Heart right ventricle (tissue), 16 donors: ENCODE results near the gene NEBL. TPM values are rescaled to one million over a fixed set of nuclear protein-coding genes. Genes with fewer than 3 reads are reported as not detected.

ENCODE experiments used
- ATAC-seq, 8 donors: fragments of 200-7000 bp; cut with Tn5 transposase; one replicate each; pipeline ENCODE4 v1.9.1; 2020; ENCODE audit warnings: mild to moderate bottlenecking in 8 of 8, moderate library complexity in 8 of 8, moderate number of reproducible peaks in 1 of 8
- DNase-seq, 2 donors: peaks; one replicate each; pipeline ENCODE4 v3.0.0-alpha.2; 2020
- H3K27ac ChIP-seq, 10 donors: fragments of 200-600 bp; sonication (generic) in 2 of 10; one replicate each; pipeline versions ENCODE4 v1.5.0 to v1.8.0; 2020 to 2022; ENCODE audit warnings: mild to moderate bottlenecking in 3 of 10
- H3K27me3 ChIP-seq, 7 donors: fragments of 200-600 bp; one replicate each; pipeline ENCODE4 v1.8.0; 2021 to 2022; ENCODE audit warnings: mild to moderate bottlenecking in 2 of 7
- H3K36me3 ChIP-seq, 9 donors: fragments of 200-600 bp; sonication (generic) in 1 of 9; one replicate each; pipeline versions ENCODE4 v1.5.0 to v1.8.0; 2020 to 2022; ENCODE audit warnings: mild to moderate bottlenecking in 2 of 9
- H3K4me1 ChIP-seq, 9 donors: fragments of 200-600 bp; sonication (generic) in 1 of 9; one replicate each; pipeline versions ENCODE4 v1.5.0 to v1.8.0; 2020 to 2022; ENCODE audit warnings: mild to moderate bottlenecking in 4 of 9
- H3K4me3 ChIP-seq, 10 donors: fragments of 200-600 bp; sonication (generic) in 2 of 10; one replicate each; pipeline versions ENCODE4 v1.5.0 to v1.8.0; 2020 to 2022; ENCODE audit warnings: mild to moderate bottlenecking in 7 of 10, moderate library complexity in 2 of 10
- H3K9me3 ChIP-seq, 11 donors: fragments of 200-600 bp in 10 of 11; sonication (generic) in 2 of 11; one replicate each; pipeline versions ENCODE4 v1.5.0 to v1.8.0; 2013 to 2022; ENCODE audit warnings: mild to moderate bottlenecking in 2 of 11, control low read depth in 1 of 11, moderate library complexity in 1 of 11
- WGBS, 2 donors: extraction: QIAGEN DNeasy Blood & Tissue Kit; methylation state at CpG; one replicate each; pipeline ENCODE4 v1.1.7; 2013; ENCODE audit warnings: inconsistent platforms in 1 of 2; 5-methylcytosine and 5-hydroxymethylcytosine counted together
- intact Hi-C, 10 donors: fragments of 100-400 bp; cut with DNase I; formaldehyde crosslinking; loops; one replicate each; pipeline versions ENCODE4 v1.11.1 to v1.14.2; 2022
- polyA plus RNA-seq, 2 donors: library from polyadenylated mRNA; stranded (reverse); fragments of 200-250 nt; gene quantifications; one replicate each; pipeline ENCODE4 v1.2.3, GENCODE V29; 2013
- total RNA-seq, 10 donors: library from RNA; stranded (reverse); fragmentation: NEBNext Ultra II Directional in 3 of 10; extraction: Animal tissue kit (Norgen Biotek cat#: 25700) in 3 of 10; gene quantifications; one replicate each; pipeline versions ENCODE4 v1.2.1 to v1.2.4, GENCODE V29; 2021 to 2023
- TF ChIP-seq, protein P1 (sequence below), 9 donors: fragments of 200-600 bp; sonication (generic) in 2 of 9; IDR thresholded peaks; one replicate each; pipeline versions ENCODE4 v1.5.0 to v1.8.0; 2021 to 2022; ENCODE audit warnings: antibody characterized with exemption in 9 of 9, mild to moderate bottlenecking in 5 of 9, moderate library complexity in 1 of 9
- donor health status: Arrhythmogenic right ventricular cardiomyopathy.
- donor health status: ischemic (EF 13 %, LVEDD 7.1; RV severe dilation, severe dysfunction).
- donor health status: healthy with polysubstance abuse.
- donor health status: DM: no; HTN: yes; CAD: no.
- donor health status: DM: no; HTN: no; CAD: no.
- donor health status: ischemic (EF 25% LVEDD 6.9; RV normal size, moderate dysfunction).
- donor health status: ischemic (EF 25% LVEDD 5.7; RV mildly dilated, moderate dysfunction).
- donor health status: healthy.
- donor health status: DM: yes; HTN: yes; CAD: no.
- donor health status: Ischemic cardiomyopathy.
- donor health status: ischemic (EF 35%, LVEDD 5.7; RV mildly dilated, moderate dysfunction).
- donor health status: nonischemic (EF 11% LVEDD 7.7; RV severe dilation, severe dysfunction).
- donor health status: DM: yes; HTN: yes; CAD: no.
- donor health status: PGD.
- donor health status: ischemic (EF 29% LVEDD 5.4; RV normal size, mild dysfunction).
- donor health status: nonischemic (EF 23%, LVEDD 6.1; RV moderate dilation, normal function).

The NEBL gene
- total and polyA plus RNA-seq, 12 donors, result 113 to 899 (median 722) TPM

GRCh38 chr10:20888620-20889330, 8.3 kb downstream of the NEBL start:
- Histone ChIP-seq H3K36me3 (peaks cover 0 to 44% (median 0%) of the 10 kb centered on the region in 9 donors), H3K4me1 (peaks cover 0 to 49% (median 5%) of the 10 kb centered on the region in 9 donors), H3K9me3 (no peaks in the 10 kb centered on the region), H3K27me3 (no peaks in the 10 kb centered on the region), H3K4me3 (peak overlapping the region in 7 of 10 donors; percentile 6 to 59 (median 53)), H3K27ac (peak overlapping the region; percentile 14 to 95 (median 46))
- DNase-seq, result no peak
- TF ChIP-seq, protein P1, sequence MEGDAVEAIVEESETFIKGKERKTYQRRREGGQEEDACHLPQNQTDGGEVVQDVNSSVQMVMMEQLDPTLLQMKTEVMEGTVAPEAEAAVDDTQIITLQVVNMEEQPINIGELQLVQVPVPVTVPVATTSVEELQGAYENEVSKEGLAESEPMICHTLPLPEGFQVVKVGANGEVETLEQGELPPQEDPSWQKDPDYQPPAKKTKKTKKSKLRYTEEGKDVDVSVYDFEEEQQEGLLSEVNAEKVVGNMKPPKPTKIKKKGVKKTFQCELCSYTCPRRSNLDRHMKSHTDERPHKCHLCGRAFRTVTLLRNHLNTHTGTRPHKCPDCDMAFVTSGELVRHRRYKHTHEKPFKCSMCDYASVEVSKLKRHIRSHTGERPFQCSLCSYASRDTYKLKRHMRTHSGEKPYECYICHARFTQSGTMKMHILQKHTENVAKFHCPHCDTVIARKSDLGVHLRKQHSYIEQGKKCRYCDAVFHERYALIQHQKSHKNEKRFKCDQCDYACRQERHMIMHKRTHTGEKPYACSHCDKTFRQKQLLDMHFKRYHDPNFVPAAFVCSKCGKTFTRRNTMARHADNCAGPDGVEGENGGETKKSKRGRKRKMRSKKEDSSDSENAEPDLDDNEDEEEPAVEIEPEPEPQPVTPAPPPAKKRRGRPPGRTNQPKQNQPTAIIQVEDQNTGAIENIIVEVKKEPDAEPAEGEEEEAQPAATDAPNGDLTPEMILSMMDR (IDR thresholded peaks at IDR 0.05), result peak in 2 of 9 donors; percentile 8 to 9
- ATAC-seq, result no peak
- WGBS, 2 donors, result 18 to 30% methylated on average over 7 of the region's 7 CpGs
- intact Hi-C loops, result no loop called here

DNA sequence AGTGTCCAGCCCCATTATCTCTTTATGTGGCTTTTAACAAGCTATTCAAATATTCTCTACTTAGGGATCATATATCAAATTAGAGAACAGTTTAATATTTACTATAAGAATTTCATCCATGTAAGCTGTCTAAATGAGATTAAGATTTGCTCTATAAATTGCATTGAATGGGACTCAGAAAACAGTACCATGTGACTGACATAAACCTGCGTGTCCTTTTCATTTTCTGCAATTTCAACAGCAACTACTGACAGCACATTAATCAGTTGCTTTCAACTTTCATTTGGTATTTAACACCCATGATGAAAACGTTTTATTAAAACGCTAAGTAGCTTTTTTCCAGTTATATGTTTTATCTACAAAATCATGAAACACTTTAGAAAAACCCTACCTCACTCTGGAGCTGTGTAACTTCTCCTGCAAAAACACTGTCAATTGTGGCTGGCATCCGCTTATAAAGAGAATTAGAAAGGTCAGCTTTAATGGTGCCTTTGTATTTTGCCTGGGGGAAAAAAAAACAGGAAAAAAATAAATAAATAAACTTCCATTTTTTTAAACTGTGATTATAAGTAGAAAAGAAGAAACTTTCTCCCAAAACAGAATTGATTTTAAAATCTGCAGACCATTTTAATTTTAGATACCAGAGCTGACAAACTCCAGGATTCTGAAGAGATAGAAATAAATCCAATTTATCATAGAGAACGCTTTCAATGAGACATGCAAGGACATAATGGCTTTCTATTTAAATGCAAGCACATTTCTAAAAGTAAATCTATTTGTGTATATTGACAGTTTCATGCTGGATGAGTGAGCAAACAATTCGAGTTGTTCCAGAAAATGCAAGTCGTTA, 9.2 kb downstream of the NEBL start:
- no peak for DNase-seq
- peaks cover 0 to 52% (median 0%) of the 10 kb centered on the region in 9 donors for H3K36me3 ChIP-seq
- peak overlapping the region in 5 of 10 donors; percentile 6 to 59 (median 56) for H3K4me3 ChIP-seq
- H3K4me1 ChIP-seq, result peaks cover 0 to 53% (median 5%) of the 10 kb centered on the region in 9 donors
- intact Hi-C loops, result no loop called here
- WGBS, 2 donors, result 45 to 48% methylated on average over 7 of the region's 7 CpGs
- TF ChIP-seq, protein P1 (IDR thresholded peaks at IDR 0.05), result no peak
- H3K27ac ChIP-seq, result peak overlapping the region in 9 of 10 donors; percentile 15 to 95 (median 38)
- H3K9me3 ChIP-seq, result no peaks in the 10 kb centered on the region
- no peaks in the 10 kb centered on the region for H3K27me3 ChIP-seq
- no peak for ATAC-seq

- ATAC-seq (peak; percentile 46 to 89 (median 82)), DNase-seq (no peak)
- 13 to 35% methylated on average over 3 of the region's 3 CpGs for WGBS, 2 donors
- Histone ChIP-seq H3K4me1 (peaks cover 0 to 53% (median 5%) of the 10 kb centered on the region in 9 donors), H3K4me3 (no peak overlapping the region), H3K9me3 (no peaks in the 10 kb centered on the region), H3K27me3 (no peaks in the 10 kb centered on the region), H3K36me3 (peaks cover 0 to 72% (median 0%) of the 10 kb centered on the region in 9 donors), H3K27ac (peak overlapping the region in 7 of 10 donors; percentile 13 to 90 (median 55))
- TF ChIP-seq, protein P1 (IDR thresholded peaks at IDR 0.05), result no peak
- intact Hi-C loops, result no loop called here
Measured at GRCh38 chr10:20885678-20886077, 11.4 kb downstream of the NEBL start.

GRCh38 chr10:20883552-20883951, 13.6 kb downstream of the NEBL start:
- ATAC-seq, result no peak
- intact Hi-C loops, result no loop called here
- no peak overlapping the region for H3K4me3 ChIP-seq
- peak overlapping the region in 3 of 10 donors; percentile 30 to 55 (median 53) for H3K27ac ChIP-seq
- DNase-seq, result no peak
- no peaks in the 10 kb centered on the region for H3K27me3 ChIP-seq
- 66 to 77% methylated on average over 2 of the region's 2 CpGs for WGBS, 2 donors
- peaks cover 0 to 84% (median 9%) of the 10 kb centered on the region in 9 donors for H3K36me3 ChIP-seq
- H3K4me1 ChIP-seq, result peaks cover 0 to 67% (median 4%) of the 10 kb centered on the region in 9 donors
- TF ChIP-seq, protein P1 (IDR thresholded peaks at IDR 0.05), result no peak
- H3K9me3 ChIP-seq, result no peaks in the 10 kb centered on the region
